Skin of body (tissue), 2 donors: ENCODE results near the gene TSPYL4. TPM values are rescaled to one million over a fixed set of nuclear protein-coding genes. Genes with fewer than 3 reads are reported as not detected.

Source experiments
- DNase-seq: peaks from one replicate; lab custom pipeline; 2025; lab: John Stamatoyannopoulos, UW
- total RNA-seq: library from RNA; depleted of rRNA; stranded (reverse); fragments of >200 nt; gene quantifications from one replicate; pipeline ENCODE4 v1.2.3, GENCODE V29; 2014

Gene TSPYL4
- total RNA-seq, 1 donor from 2014 or later = 12.2 TPM

GRCh38 chr6:116229287-116229913, 24.5 kb downstream of the TSPYL4 start:
- peak; percentile 93 for DNase-seq

- no peak for DNase-seq
Observed at GRCh38 chr6:116223355-116223754, 30.5 kb downstream of the TSPYL4 start.

- DNase-seq = no peak
Observed at GRCh38 chr6:116221911-116222310, 32.0 kb downstream of the TSPYL4 start.

- DNase-seq = no peak
Observed at GRCh38 chr6:116221067-116221466, 32.8 kb downstream of the TSPYL4 start.

GRCh38 chr6:116218866-116219265, 35.0 kb downstream of the TSPYL4 start:
- no peak for DNase-seq

GRCh38 chr6:116218172-116218633, 35.7 kb downstream of the TSPYL4 start:
- no peak for DNase-seq

- DNase-seq = no peak
Observed at GRCh38 chr6:116217069-116217468, 36.8 kb downstream of the TSPYL4 start.

GRCh38 chr6:116215414-116215813, 38.5 kb downstream of the TSPYL4 start:
- no peak for DNase-seq

GRCh38 chr6:116214681-116215080, 39.2 kb downstream of the TSPYL4 start:
- DNase-seq = no peak

- DNase-seq = no peak
Observed at GRCh38 chr6:116210750-116211425, 43.0 kb downstream of the TSPYL4 start.

GRCh38 chr6:116210316-116210715, 43.6 kb downstream of the TSPYL4 start:
- DNase-seq = no peak

GRCh38 chr6:116208056-116208785, 45.7 kb downstream of the TSPYL4 start:
- no peak for DNase-seq

- no peak for DNase-seq
Observed at GRCh38 chr6:116206231-116206903, 47.5 kb downstream of the TSPYL4 start.

- no peak for DNase-seq
Observed at GRCh38 chr6:116205281-116205680, 48.6 kb downstream of the TSPYL4 start.

- no peak for DNase-seq
Observed at GRCh38 chr6:116201538-116201937, 52.3 kb downstream of the TSPYL4 start.

GRCh38 chr6:116200619-116201249, 53.1 kb downstream of the TSPYL4 start:
- DNase-seq = no peak

Other genes with a start within 250 kb of the TSPYL4 start
- gene FRK, start 193.2 kb downstream of the TSPYL4 start, total RNA-seq = 3.6 TPM
- 9.0 TPM for gene NT5DC1, start 153.2 kb downstream of the TSPYL4 start, total RNA-seq
- 0.10 TPM for gene COL10A1, start 127.9 kb downstream of the TSPYL4 start, total RNA-seq
- 56.8 TPM for gene TSPYL1, start 25.9 kb upstream of the TSPYL4 start, total RNA-seq
- 40.2 TPM for gene DSE, start 116.9 kb upstream of the TSPYL4 start, total RNA-seq
- gene CALHM6, start 207.3 kb upstream of the TSPYL4 start, total RNA-seq = 3.4 TPM